Lung (tissue), 12 donors: ENCODE data around the gene CPA5. TPM values are rescaled to one million over a fixed set of nuclear protein-coding genes. Genes with fewer than 3 reads are reported as not detected.

Experiments used
- ATAC-seq: fragments of 200-7000 bp; cut with Tn5 transposase; one replicate; pipeline ENCODE4 v1.9.1; 2020; ENCODE audit warnings: moderate number of reproducible peaks; ENCODE audit not compliant: insufficient read depth, low FRiP score
- DNase-seq, 3 donors: peaks; one replicate each; pipeline ENCODE4 v3.0.0-alpha.2; 2013 to 2017
- H3K27ac ChIP-seq, 2 donors: one replicate each; pipeline ENCODE4 v1.5.1; 2013; ENCODE audit warnings: mild to moderate bottlenecking in 2 of 2, moderate library complexity in 2 of 2, control low read depth in 1 of 2, inconsistent platforms in 1 of 2, low read depth in 1 of 2, low read length in 1 of 2
- H3K27me3 ChIP-seq, 3 donors: one replicate each; pipeline ENCODE4 v1.5.1; 2013; ENCODE audit warnings: low read length in 2 of 3; ENCODE audit not compliant: control insufficient read depth in 3 of 3, insufficient read depth in 3 of 3
- H3K36me3 ChIP-seq, 4 donors: one replicate each; pipeline ENCODE4 v1.5.1; 2013; ENCODE audit warnings: low read length in 4 of 4, mild to moderate bottlenecking in 1 of 4, moderate library complexity in 1 of 4; ENCODE audit not compliant: control insufficient read depth in 4 of 4, insufficient read depth in 4 of 4
- H3K4me1 ChIP-seq, 5 donors: one replicate each; pipeline ENCODE4 v1.5.1; 2013; ENCODE audit warnings: low read length in 5 of 5, mild to moderate bottlenecking in 2 of 5, moderate library complexity in 1 of 5; ENCODE audit not compliant: control insufficient read depth in 5 of 5, insufficient read depth in 5 of 5
- H3K4me3 ChIP-seq: one replicate; pipeline ENCODE4 v1.5.1; 2013; ENCODE audit warnings: mild to moderate bottlenecking, control low read depth, moderate library complexity
- H3K9ac ChIP-seq, 2 donors: one replicate each; pipeline ENCODE4 v1.5.1; 2013; ENCODE audit warnings: low read length in 2 of 2, control low read depth in 1 of 2; ENCODE audit not compliant: insufficient read depth in 1 of 2
- H3K9me3 ChIP-seq, 4 donors: one replicate each; pipeline ENCODE4 v1.5.1; 2013; ENCODE audit warnings: low read length in 3 of 4, mild to moderate bottlenecking in 1 of 4, moderate library complexity in 1 of 4; ENCODE audit not compliant: control insufficient read depth in 4 of 4, insufficient read depth in 3 of 4
- WGBS, 2 donors: extraction: QIAGEN DNeasy Blood & Tissue Kit; methylation state at CpG; one replicate each; pipeline ENCODE4 v1.1.7; 2013; 5-methylcytosine and 5-hydroxymethylcytosine counted together
- polyA plus RNA-seq, 2 donors: library from polyadenylated mRNA; stranded (reverse); fragments of 200-250 nt; gene quantifications; one replicate each; pipeline ENCODE4 v1.2.1, GENCODE V29; 2013
- total RNA-seq, 2 donors: library from RNA; depleted of rRNA in 1 of 2; stranded (reverse); fragments of >200 nt in 1 of 2; gene quantifications; one replicate each; pipeline ENCODE4 v1.2.1, GENCODE V29; 2014 to 2021
- TF ChIP-seq, protein P1 (sequence below): IDR thresholded peaks from 2 replicates; pipeline ENCODE4 v1.5.1; 2012; ENCODE audit warnings: mild to moderate bottlenecking; ENCODE audit errors: control extremely low read depth, extremely low read depth
- donor health status: control.
- donor health status: control.
- donor health status: Bipolar disorder and iron deficiency.
- donor health status: healthy.
- donor health status: DM: yes; HTN: yes; CAD: no.

The CPA5 gene
- total and polyA plus RNA-seq, 4 donors = 0.08 to 0.10 TPM; not detected in 2

GRCh38 chr7:130350945-130351790 is 6.6 kb downstream of the CPA5 start:
- ATAC-seq = peak; percentile 43
- no peak overlapping the region for H3K4me3 ChIP-seq
- 57 to 75% methylated on average over 20 of the region's 20 CpGs for WGBS, 2 donors
- H3K27ac ChIP-seq = peak overlapping the region in 1 of 2 donors; percentile 44
- TF ChIP-seq, protein P1, sequence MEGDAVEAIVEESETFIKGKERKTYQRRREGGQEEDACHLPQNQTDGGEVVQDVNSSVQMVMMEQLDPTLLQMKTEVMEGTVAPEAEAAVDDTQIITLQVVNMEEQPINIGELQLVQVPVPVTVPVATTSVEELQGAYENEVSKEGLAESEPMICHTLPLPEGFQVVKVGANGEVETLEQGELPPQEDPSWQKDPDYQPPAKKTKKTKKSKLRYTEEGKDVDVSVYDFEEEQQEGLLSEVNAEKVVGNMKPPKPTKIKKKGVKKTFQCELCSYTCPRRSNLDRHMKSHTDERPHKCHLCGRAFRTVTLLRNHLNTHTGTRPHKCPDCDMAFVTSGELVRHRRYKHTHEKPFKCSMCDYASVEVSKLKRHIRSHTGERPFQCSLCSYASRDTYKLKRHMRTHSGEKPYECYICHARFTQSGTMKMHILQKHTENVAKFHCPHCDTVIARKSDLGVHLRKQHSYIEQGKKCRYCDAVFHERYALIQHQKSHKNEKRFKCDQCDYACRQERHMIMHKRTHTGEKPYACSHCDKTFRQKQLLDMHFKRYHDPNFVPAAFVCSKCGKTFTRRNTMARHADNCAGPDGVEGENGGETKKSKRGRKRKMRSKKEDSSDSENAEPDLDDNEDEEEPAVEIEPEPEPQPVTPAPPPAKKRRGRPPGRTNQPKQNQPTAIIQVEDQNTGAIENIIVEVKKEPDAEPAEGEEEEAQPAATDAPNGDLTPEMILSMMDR = no peak
- peaks cover 0 to 50% (median 16%) of the 10 kb centered on the region in 5 donors for H3K4me1 ChIP-seq
- no peaks in the 10 kb centered on the region for H3K9me3 ChIP-seq
- H3K9ac ChIP-seq = peak overlapping the region in 1 of 2 donors; percentile 63
- H3K27me3 ChIP-seq = no peaks in the 10 kb centered on the region
- no peaks in the 10 kb centered on the region for H3K36me3 ChIP-seq
- DNase-seq = peak; percentile 94 to 98 (median 97)

GRCh38 chr7:130351791-130352090 is 7.1 kb downstream of the CPA5 start:
- H3K27me3 ChIP-seq = no peaks in the 10 kb centered on the region
- peak overlapping the region in 1 of 2 donors; percentile 44 for H3K27ac ChIP-seq
- ATAC-seq = no peak
- no peak for DNase-seq
- no peaks in the 10 kb centered on the region for H3K36me3 ChIP-seq
- H3K9me3 ChIP-seq = no peaks in the 10 kb centered on the region
- 69 to 83% methylated on average over 6 of the region's 6 CpGs for WGBS, 2 donors
- TF ChIP-seq, protein P1 = no peak
- H3K4me3 ChIP-seq = no peak overlapping the region
- peak overlapping the region in 1 of 2 donors; percentile 66 for H3K9ac ChIP-seq
- peaks cover 0 to 56% (median 21%) of the 10 kb centered on the region in 5 donors for H3K4me1 ChIP-seq

DNA sequence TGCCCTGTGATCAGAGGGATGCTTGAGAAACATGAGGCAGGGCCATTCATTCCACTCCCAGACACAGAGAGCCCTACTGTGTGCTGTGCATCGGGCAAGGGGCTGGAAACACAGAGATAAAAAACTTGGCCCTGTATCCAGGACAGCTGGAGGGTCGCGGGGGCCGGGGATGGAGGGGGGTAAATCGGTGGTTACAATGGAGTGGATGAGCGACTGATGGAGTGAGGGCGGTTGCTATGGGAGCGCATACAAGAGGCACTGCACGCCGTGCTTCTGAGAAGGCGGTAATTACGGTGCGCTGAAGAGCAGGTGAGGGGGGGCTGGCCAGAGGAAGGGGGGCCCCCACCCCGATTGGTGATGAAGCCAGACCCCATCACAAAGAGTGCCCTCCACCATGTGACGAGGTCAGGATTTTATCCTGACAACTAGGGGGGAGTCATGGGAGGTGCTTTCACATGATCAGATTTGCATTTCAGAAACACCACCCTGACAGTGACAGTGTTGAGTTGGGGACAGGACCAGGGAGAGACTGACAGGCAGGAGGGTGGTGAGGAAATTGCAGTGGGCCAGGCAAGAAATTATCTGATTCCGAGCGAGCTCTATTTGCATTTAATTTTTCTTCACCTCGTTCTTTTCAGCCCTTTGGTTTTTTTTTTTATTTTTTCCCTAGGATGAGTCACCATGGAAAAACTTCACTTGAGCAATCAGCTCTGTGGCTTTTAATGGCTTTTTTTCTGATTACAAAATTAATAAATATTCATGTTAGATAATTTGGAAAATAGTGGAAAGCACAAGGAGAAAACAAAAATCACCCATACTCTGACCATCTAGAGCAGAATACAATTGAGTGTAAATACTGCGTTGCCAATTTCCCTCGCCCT is 7.8 kb downstream of the CPA5 start:
- TF ChIP-seq, protein P1 = no peak
- Histone ChIP-seq H3K36me3 (no peaks in the 10 kb centered on the region), H3K9me3 (no peaks in the 10 kb centered on the region), H3K27ac (peak overlapping the region in 1 of 2 donors; percentile 73), H3K27me3 (no peaks in the 10 kb centered on the region), H3K4me3 (no peak overlapping the region), H3K4me1 (peaks cover 0 to 59% (median 23%) of the 10 kb centered on the region in 5 donors), H3K9ac (peak overlapping the region in 1 of 2 donors; percentile 66)
- 57 to 77% methylated on average over 20 of the region's 20 CpGs for WGBS, 2 donors
- ATAC-seq (no peak), DNase-seq (peak; percentile 77 to 88 (median 86))
